Epithelial cell of esophagus (primary cell): ENCODE measurements around the gene CARD11.

Source experiments
- DNase-seq: peaks from one replicate; pipeline ENCODE4 v3.0.0; 2010; ENCODE audit warnings: low read depth
- H3K4me3 ChIP-seq: 2 replicates; pipeline ENCODE4 v1.5.1; 2011; ENCODE audit warnings: mild to moderate bottlenecking, low read length, control low read depth
- TF ChIP-seq, protein P1 (sequence below): IDR thresholded peaks from 2 replicates; pipeline ENCODE4 v1.5.1; 2011; ENCODE audit warnings: low read depth, mild to moderate bottlenecking, low read length, control low read depth, inconsistent platforms; ENCODE audit not compliant: insufficient read depth; ENCODE audit errors: missing control alignments

CARD11 gene

DNA sequence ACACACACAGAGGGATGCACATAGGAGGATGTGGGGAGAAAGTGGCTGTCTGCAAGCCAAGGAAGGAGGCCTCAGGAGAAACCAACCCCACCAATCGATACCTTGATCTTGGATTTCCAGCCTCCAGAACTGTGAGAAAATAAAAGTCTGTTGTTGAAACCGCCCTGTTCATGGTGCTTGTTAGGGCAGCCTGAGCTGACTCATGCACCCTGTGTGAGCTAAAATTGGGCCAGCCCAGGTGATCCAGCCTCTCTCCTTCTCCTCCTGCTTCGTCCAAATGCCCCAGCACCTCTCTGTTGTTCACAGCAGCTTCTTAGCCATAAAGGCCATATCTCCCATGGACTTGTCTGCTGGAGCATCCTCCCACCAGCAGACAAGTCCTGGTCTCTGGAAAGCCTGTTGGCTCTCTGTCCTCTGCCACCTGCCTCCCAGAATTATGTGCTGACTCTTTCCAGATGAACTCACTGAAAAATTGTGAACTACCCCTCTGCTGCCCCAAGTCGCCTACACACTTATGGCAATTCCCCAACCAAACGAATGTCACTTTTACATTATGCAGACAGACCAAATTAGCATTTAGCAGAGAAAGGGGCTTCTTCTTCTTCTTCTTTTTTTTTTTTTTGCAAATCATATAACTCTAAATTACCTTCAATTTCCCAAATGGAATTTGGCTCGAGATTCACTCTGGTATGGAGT is 30.2 kb upstream of the CARD11 start:
- TF ChIP-seq, protein P1, sequence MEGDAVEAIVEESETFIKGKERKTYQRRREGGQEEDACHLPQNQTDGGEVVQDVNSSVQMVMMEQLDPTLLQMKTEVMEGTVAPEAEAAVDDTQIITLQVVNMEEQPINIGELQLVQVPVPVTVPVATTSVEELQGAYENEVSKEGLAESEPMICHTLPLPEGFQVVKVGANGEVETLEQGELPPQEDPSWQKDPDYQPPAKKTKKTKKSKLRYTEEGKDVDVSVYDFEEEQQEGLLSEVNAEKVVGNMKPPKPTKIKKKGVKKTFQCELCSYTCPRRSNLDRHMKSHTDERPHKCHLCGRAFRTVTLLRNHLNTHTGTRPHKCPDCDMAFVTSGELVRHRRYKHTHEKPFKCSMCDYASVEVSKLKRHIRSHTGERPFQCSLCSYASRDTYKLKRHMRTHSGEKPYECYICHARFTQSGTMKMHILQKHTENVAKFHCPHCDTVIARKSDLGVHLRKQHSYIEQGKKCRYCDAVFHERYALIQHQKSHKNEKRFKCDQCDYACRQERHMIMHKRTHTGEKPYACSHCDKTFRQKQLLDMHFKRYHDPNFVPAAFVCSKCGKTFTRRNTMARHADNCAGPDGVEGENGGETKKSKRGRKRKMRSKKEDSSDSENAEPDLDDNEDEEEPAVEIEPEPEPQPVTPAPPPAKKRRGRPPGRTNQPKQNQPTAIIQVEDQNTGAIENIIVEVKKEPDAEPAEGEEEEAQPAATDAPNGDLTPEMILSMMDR = no peak
- H3K4me3 ChIP-seq = no peak overlapping the region
- DNase-seq = peak; percentile 18

DNA sequence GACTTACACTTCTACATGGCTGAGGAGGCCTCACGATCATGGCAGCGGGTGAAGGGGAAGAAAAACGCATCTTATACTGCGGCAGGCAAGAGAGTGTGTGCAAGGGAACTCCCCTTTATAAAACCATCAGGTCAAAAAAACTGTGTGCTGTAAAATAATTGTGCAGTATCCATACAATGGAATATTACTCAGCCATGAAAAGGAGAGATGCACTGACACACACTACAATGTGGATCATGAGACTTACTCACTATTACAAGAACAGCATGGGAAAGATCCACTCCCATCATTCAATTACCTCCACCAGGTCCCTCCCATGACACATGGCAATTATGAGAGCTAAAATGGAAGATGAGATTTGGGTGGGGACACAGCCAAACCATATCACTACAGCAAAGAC is 27.2 kb upstream of the CARD11 start:
- H3K4me3 ChIP-seq = no peak overlapping the region
- TF ChIP-seq, protein P1 = no peak
- DNase-seq = no peak

DNA sequence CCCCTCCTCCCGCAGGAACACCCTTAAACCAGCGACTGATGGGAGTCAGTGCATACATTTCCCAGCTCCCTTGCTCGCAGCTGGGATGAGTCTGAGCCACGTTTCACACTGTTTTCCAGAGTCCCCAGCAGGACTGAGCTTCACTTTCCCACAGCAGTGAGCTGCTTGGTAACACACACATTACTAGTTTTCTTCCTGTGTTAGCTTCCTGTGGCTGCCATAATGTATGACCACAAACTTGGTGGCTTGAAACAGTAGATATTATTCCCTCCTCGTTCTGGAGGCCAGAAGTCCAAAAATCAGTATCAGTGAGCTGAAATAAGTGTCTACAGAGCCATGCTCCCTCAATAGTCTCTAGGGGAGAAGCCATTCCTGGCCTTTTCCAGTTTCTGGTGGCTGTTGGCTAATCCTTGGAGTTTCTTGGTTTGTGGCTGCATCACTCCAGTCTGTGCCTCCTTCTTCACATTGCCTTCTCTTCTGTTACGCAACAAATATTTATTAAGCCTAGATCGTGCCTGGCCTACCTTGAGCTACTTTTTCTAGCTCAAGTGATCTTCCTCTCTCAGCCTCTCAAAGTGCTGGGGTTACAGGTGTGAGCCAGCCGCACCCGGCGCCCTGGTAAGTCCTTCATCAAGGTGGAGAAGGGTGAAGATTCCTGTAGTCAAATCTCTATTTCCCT is 26.2 kb upstream of the CARD11 start:
- DNase-seq = no peak
- TF ChIP-seq, protein P1 = no peak
- no peak overlapping the region for H3K4me3 ChIP-seq

DNA sequence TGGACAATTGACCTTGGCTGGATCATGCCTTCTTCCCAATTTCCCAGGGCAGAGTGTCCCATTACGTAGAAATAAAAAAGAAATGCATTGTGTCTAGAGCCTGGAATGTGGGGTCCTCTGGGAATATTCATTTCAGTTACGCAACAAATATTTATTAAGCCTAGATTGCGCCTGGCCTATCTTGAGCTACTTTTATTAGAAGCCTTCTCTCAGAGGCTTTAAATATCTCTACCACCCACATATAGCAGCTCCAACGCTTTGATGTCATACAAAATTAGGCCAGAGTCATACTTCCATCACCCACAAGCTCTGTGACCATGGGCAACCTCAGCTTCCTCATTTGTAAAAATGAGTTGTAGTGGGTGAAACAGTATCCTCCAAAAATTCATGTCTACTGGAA is 24.9 kb upstream of the CARD11 start:
- TF ChIP-seq, protein P1 = no peak

DNA sequence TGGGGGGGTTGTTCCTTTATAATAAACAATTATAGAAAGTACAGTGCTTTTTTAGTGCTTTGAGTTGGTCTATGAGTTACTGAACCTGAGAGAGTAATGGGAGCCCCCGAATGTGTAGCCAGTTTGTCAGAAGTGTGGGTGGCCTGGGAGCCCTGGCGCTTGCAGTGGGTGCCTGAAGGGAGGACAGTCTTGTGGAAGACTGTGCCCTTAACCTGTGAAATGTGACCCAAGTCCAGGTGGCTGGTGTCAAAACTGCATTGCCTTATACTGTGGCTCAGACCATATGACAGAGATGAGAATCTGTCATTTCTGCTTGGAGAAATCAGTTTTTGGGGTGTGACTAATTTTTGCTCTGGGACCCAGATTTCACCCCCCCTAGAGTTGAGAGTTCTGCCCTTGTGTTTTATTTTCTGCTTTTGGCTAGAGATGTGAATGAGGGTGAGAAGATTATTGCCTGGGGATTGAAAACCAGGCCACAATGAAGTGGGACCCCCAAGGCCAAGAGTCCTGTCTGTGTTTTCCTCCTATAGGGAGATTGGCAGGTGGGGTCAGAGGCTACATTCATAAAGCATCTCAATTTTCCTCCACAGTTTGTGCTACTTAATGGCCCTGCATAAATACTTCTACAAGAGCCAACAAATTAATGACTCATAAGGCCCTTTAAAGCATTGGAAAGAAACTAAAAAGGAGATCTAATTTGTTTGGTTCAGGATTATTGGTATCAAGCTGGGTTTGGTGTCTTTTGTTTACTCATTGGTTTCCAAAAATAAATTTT is 24.1 kb upstream of the CARD11 start:
- TF ChIP-seq, protein P1 = no peak
- no peak overlapping the region for H3K4me3 ChIP-seq
- DNase-seq = no peak

More for the DNA sequence above, 24.9 kb upstream of the CARD11 start:
- DNase-seq = no peak
- no peak overlapping the region for H3K4me3 ChIP-seq

DNA sequence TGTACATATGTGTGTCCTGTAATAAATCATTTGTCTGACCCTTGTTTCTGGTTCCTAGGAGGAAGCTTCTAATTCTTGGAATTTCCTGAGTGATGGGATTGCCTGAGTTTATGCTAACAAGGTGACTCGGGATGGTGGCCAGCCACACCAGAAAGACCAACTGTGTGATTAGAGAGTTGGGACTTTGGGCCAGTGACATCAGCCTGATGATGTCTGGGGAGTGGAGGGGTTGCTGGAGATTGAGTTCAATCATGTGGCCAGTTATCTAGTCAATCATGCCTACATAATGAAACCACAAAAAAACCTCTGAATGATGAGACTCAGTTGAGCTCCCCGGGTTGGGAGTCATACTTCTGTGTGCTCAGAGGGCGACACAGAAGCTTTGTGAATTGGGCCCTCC is 23.5 kb upstream of the CARD11 start:
- H3K4me3 ChIP-seq = no peak overlapping the region
- DNase-seq = no peak
- TF ChIP-seq, protein P1 = no peak
